ENCODE results near the gene MRPL27.

MRPL27 gene

GRCh38 chr17:50319306-50320004 is 53.5 kb downstream of the MRPL27 start:
- H3K4me3 ChIP-seq = no peak overlapping the region
- no peak overlapping the region for H3K27ac ChIP-seq
- no peak for TF ChIP-seq CTCF (IDR thresholded peaks at IDR 0.05)
- DNase-seq (ENCODE audit: low spot score) = no peak

GRCh38 chr17:50318501-50319285 is 54.3 kb downstream of the MRPL27 start:
- Histone ChIP-seq H3K4me3 (no peak overlapping the region), H3K27ac (no peak overlapping the region)
- no peak for TF ChIP-seq CTCF (IDR thresholded peaks at IDR 0.05)
- DNase-seq (ENCODE audit: low spot score) = no peak
